HG03064 (cell line): Measurements from ENCODE around the gene GPC3.
"Not testable (repeated sequence)": the region's sequence is repeated elsewhere in the genome, so short reads cannot be mapped to it uniquely, and the experiment has no call there.

Experiments
- ATAC-seq: cut with Tn5 transposase; IDR thresholded peaks from one replicate; pipeline ENCODE4 v1.9.1; 2021; ENCODE audit warnings: low read depth; ENCODE audit not compliant: unreplicated experiment

Gene GPC3

DNA sequence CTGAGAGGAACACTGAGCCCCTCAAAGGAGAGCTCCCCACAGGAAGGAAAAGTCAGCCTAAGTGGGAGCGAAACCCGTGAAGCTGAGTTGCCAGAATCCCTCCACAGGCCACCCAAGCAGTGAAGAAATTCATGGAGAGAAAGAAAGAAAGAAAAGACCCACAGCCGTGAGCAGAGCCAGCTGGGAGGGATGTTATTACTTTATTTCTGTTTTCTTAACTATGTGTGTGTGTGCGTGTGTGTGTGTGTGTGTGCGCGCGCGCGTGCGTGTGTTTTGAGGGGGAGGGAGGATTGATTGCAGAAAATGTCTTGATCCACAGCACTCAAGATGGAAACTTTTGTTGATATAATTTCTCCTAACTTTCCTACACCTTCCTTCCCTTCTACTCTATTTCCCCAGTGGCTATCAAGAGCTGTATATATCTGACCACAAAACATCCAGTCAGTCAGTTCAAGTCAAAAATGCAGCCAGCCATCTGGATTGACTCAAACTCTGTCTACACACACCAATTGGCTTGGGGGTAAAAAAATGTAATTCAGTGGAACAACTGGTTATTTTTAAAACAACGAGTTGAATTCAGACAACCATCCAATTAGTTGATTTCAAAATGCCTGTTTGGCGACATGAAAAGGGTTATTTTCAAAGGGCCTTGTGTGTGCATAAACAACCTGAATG is 13.8 kb upstream of the GPC3 start:
- no peak for ATAC-seq

- ATAC-seq = no peak
These were observed 10.4 kb upstream of the GPC3 start for GRCh38 chrX:133995759-133996158.

DNA sequence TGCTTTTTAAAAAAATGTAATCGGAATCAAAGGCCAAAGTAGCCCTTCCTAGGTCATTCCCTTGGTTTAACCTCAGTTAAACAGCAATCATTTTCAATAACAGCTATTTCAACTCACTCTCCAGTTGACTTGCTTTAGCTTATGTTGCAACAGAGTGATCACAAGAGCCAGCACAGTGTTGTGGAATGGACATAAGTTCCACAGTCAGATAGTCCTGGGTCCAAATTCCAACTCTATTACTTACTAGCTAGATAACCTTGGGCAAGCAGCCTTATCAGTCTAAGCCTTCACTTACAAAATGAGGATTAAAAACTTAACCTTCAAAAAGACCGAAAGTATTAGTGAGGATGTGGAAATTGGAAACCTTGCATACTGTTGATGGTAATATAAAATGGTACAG is 9.2 kb upstream of the GPC3 start:
- no peak for ATAC-seq

DNA sequence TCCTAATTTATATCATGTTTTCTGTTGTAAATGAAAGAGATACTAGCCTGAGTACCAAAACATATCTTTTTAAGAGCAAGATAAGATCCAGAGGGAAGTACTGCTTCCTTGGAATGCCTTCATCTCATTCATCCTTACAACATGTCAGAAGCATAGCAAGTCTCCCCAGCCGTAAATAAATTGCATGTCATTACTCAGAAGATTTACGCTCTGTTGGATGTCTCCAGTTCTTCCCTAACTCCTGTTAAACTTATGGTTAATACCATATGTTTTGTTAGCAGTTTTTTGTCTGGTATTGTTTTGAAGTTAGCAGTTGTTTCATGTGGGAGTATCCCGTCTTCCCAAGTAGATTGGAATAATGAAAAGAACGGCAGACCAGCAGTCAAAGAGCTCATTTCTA is 7.5 kb upstream of the GPC3 start:
- ATAC-seq = no peak

- no peak for ATAC-seq
These were observed 6.4 kb upstream of the GPC3 start for GRCh38 chrX:133991814-133992213.

DNA sequence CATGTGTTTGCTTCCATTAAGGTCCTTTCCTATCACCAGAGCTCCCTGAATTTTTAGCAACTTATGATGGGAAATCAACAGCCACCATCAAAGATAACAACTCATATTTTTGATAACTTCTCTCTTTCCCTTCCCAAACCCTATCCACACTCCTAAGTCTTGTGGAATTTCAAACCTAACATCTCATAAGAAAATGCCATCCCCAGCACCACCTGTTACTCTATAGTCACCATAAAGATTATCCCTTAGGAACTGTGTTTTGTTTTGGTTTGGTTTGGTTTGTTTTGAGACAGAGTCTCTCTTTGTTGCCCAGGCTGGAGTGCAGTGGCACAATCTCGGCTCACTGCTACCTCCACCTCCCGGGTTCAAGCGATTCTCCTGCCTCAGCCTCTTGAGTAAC is 5.7 kb upstream of the GPC3 start:
- ATAC-seq = not testable (repeated sequence)

DNA sequence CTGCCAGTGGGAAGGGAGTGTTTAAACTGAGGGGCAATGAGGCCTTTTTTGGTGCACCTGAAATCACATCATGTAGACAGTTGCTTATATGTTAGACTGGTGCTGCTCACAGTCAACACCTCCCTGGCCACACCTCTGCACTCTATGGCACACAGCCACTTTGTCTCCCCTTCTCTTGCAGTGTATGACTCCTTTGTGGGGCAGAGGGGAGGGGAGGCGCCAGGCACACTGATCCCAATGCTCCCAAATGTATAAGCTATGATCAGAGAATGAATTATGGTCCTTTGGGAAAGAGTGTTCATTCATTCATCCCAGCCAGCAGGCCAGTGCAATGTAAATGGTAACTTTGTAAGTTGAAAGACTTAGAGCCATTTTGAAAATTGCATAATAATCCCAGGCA is 4.6 kb upstream of the GPC3 start:
- ATAC-seq = no peak

- ATAC-seq = no peak
These were observed 4.1 kb upstream of the GPC3 start for GRCh38 chrX:133989490-133989889.

- ATAC-seq = no peak
These were observed 2.6 kb upstream of the GPC3 start for GRCh38 chrX:133988010-133988409.

- no peak for ATAC-seq
These were observed 1.8 kb upstream of the GPC3 start for GRCh38 chrX:133987188-133987587.

GRCh38 chrX:133985967-133986683 is 731 bp upstream of the GPC3 start:
- no peak for ATAC-seq

DNA sequence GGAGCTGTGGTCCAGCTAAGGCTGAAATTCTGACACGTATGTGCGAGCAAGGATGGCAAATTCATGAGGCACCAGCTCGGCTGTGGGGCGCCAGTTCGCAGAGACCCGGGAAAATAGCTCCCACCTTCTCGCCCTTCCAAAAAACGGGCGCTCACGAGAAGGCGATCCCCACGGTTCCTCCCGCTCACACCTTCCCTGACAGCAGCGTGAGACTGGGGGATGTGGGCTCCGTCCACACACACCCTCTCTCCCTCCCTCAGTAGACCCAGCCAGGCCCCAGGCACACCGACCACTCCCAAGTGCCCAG is 584 bp downstream of the GPC3 start:
- no peak for ATAC-seq

DNA sequence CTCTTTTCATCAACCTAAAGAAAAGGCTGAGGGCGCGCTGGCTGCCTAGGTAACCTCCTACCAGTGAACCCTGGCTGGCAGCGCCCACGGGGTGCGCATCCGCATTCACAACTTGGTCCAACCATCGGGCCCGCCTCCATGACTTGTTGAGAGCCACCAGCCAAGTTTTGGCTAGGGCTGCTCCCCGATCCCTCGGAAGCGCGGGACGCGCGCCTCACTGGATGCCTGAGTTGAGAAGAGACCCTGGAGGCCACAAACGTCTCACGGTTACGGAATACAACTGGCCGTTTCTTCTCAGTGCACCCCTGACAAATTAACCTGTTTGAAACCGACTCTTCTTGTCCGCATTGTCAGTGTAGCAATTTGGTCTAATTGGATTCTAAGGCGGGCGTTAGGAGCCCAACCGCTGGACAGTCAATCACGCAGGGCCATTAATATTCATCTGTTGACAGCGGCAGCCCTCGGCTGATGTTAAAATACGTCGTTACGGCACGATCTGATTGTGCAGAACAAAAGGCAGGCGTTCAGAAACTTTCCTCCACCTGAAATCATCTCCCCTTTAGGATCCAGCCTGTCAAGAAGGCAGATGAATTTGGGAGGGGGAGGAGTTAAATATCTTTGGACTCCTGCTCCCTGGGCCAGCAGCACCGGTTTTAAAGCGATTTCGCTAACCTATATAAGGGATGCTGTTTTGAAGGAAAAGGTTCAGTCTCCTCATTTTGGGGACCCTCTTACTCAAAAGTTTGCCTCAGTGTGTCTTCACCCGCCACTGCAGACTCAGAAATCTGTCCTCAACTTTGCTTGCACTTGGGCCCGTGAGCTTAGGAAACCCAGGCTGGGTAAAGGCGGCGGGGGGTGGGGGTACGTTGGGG is 1.2 kb downstream of the GPC3 start:
- no peak for ATAC-seq

DNA sequence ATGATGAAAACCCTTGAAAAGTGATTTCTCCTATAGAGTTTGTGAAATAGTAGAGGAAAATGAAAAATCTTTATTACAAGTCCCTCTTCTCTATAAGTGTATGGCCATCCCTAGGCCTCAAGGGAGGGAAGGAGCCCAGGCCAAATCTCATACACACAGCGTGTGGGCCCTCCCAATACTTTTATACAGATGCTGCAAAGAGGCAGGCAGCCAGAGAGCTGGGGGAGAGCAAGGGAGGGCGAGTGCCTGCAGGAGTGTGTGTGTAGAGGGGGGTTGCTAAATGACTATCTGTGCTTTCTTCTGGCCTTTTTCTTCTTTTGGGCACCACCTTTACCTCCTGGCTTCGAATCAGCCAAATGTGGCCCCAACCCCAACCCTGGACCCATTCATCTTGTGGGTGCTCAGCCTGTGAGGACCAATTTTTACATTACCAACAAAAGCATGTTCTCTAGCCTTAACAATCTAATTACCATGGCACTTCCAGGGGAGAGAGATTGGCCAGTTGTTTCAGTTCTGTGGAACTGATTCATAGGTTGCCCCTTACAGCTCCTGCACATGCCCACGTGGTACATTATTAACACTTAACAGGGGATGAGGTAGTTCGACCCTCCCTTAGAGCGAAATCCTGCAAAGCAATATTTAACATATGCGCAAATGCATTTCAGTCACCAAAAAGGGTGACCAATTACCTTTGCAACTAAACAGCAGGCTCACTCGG is 2.0 kb downstream of the GPC3 start:
- ATAC-seq = no peak

GRCh38 chrX:133981924-133982323 is 3.5 kb downstream of the GPC3 start:
- ATAC-seq = no peak

DNA sequence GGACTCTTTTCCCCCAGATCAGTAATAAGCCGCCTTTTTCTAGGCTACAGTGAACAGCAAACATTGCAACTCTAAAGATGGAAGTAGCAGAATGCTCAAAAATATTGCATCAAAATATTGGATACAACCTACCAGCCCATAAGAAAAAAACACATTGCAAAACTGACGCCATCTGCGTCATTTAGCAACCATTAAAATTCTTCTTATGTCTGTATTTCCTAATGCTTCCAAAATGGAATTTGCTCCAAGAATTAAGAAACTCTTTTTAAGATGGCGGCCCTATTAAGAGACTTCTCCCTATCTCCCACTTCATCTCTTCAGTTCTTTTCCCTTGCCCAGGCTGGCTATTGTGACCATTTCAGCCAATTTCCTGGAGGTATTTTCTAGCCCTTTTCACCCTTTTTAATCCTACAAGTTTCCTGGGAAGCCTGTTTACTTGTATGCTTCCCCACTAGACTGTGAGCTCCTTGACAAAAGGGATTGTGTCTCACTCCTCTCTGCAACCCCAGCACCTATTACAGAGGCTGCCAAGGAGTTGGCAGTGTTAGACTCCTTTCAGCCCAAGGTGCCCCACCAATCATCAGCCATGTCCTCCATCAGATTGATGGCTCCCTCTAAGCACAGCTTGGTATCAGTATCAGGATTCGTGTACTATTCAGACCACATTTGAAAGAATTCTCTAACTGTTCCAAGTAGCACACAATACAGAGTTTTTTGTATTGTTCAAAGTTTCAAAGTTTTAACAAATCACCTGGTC is 4.4 kb downstream of the GPC3 start:
- no peak for ATAC-seq

DNA sequence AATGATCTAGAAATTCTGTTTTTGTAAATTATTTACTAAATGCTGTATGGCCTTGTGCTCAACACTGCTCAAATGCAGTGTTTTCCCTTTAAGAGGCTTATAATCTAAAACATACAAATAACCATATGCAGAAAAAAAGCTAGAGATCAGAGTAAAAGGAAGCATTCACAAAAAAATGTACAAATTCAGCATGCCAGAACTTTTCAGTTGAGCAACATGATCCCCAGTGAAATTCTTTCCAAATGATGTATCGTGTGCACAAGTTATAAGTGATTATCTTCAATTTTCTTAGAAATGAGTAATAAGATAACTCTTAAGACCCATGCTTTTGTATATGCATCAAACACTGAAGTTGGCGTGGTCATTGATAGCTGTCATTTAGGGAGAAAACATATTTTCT is 5.0 kb downstream of the GPC3 start:
- ATAC-seq = no peak

DNA sequence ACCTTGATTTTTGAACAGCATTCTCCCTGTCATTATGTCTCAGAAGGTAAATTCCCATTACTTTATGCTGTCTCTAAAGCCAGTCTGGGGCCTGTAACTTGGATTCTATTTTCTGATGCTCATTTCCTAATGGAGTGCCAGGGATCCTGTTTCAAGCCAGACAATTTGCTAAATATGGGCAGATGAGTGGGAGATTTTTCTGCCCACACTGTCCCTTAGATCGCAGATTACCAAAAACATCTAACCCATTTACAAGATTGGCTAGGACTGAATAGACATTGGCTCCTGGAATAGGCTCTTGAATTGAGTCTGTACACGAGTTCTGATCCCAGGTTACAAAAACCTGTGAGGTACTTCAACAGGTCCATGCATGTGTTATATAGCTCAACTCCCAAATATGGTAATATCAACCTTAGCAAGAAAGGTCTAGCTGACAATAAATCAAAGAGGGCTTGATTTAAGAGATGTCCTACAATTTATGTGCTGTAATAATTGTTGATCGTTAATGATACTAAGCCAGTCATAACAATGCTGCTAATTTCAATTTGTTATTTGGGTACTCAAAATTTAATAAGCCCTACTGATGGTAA is 5.7 kb downstream of the GPC3 start:
- ATAC-seq = no peak

- ATAC-seq = no peak
These were observed 11.7 kb downstream of the GPC3 start for GRCh38 chrX:133973704-133974103.

- ATAC-seq = no peak
These were observed 12.5 kb downstream of the GPC3 start for GRCh38 chrX:133972916-133973315.
